ENCODE measurements around the gene NEGR1.

NEGR1 gene

GRCh38 chr1:71532343-71532742, 750.0 kb downstream of the NEGR1 start:
- DNase-seq: no peak

DNA sequence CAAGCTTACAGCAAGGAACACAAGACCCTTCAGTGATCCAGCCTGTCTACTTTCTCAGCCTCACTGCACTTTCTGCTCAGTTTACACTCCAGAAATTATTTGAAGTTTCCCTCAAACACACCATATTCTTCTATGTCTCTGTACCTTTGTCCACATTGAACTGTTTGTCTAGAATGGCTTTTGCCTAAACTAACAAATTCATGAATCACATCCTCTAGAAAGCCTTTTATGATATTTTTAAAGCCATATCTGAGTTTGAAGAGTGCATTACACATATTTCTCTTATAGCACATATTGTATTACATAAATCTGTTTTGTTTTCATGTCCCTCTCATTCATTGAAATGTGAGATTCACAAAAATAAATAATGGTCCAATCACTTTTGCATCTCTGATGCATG, 755.5 kb downstream of the NEGR1 start:
- DNase-seq: no peak

GRCh38 chr1:71522721-71523120, 759.6 kb downstream of the NEGR1 start:
- no peak for DNase-seq

DNA sequence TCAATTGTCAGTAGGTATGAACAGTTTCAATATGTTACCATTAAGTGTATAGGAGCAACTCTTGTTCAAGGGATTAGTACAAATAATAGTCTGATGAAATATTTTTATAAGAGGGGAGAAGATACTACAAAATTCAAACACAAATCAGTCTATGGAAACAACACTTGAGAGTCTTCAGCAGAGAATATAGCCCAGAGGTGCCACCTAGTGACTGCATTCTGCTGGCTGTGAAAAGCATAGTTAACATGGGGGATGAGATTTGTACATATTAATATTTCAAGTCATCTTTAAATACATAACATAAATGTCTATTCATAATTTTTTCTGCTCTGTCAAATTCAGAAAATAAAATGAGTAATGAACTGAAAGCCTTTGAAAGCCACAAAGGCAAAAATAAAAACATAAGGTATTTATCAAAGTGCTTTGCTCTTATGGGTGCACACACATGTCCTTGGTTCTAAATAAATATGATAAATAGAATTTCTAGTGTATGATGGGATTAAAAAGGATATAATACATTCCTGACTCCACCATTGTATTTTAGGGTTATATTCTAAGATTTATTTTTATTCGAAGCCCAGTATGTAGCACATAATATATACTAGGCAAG, 760.6 kb downstream of the NEGR1 start:
- DNase-seq: no peak

DNA sequence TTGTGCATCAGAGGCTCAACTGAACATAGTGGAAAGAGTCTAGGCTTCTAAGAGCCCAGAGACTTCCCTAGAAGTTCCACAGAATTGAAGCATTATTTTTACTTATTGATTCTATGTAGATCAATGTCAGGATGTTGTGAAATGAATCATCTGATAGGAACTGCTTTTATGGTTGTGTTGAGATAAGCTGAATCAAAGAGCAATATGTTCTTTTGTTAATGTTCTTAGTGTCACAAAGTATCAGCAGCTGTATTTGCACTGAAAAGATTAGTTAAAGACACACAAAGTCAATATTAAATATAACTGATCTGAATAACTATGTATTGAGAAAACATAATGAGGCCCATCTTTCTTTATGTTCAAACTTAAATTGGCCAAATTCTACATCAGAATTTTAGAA, 770.8 kb downstream of the NEGR1 start:
- DNase-seq: no peak

GRCh38 chr1:71510725-71511124, 771.6 kb downstream of the NEGR1 start:
- DNase-seq: no peak

DNA sequence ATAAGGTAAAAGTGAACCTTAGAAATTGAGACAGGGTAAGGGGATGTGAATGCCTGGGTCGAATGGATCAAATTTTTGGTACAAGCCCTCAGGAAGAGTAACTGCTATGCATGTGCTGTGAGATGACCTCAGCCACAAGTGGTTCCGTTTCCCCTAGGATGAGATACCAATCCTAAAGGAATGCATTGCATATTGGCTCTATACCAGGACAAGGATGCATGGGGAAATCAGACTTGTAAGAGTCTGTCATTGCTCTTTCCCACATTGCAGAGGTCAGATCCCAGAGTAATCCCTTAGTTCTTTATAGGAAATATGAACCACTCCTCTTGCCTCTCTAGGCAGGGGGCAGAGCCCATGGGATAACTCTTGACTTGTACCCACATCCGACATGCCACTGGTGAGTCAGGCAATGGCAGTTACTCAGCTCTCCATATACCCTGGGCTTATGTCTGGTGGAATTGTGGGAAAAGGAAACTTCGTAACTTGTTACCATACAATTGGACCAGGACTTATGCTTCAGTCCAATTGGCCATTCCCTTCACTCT, 773.2 kb downstream of the NEGR1 start:
- no peak for DNase-seq

GRCh38 chr1:71502006-71502405, 780.3 kb downstream of the NEGR1 start:
- DNase-seq: no peak

DNA sequence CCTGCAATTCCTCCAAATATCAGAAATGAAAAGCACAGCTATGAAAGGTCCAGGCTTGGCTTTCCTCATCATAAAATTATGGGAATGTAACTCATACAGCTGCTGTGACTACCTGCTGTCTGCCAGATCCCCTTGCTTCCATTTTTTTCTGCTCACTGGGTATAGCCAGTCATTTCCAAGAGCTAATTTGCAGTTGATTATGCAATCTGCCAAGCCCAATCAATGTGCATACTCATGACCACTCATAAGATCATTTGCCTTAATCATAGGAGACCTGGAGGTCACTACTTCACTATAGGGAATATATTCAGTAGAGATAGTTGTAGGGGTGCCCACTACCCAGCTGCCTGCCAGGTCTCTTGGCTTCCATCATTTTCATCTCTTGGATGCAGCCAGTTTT, 783.8 kb downstream of the NEGR1 start:
- DNase-seq: no peak

- DNase-seq: no peak
Observed at GRCh38 chr1:71494163-71494562, 788.2 kb downstream of the NEGR1 start.

GRCh38 chr1:71492298-71493041, 789.9 kb downstream of the NEGR1 start:
- DNase-seq: no peak

DNA sequence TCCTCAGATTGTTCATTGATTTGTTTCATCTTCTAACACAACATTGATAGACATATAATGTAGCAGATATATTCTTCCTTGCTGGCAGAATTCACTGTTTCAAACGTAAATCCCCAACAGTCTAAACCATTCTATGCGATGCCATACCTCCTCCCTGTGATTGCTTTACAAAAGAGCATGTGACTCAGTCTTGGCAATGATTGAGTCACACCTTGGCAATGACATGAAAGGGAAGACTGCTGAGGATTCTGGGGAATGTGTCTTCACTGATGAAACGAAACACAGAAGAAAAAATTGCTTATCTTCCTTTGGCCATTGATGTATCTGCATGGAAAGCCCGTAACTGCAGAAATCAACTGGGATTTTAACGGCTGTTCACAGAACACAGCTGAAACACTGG, 791.9 kb downstream of the NEGR1 start:
- no peak for DNase-seq

DNA sequence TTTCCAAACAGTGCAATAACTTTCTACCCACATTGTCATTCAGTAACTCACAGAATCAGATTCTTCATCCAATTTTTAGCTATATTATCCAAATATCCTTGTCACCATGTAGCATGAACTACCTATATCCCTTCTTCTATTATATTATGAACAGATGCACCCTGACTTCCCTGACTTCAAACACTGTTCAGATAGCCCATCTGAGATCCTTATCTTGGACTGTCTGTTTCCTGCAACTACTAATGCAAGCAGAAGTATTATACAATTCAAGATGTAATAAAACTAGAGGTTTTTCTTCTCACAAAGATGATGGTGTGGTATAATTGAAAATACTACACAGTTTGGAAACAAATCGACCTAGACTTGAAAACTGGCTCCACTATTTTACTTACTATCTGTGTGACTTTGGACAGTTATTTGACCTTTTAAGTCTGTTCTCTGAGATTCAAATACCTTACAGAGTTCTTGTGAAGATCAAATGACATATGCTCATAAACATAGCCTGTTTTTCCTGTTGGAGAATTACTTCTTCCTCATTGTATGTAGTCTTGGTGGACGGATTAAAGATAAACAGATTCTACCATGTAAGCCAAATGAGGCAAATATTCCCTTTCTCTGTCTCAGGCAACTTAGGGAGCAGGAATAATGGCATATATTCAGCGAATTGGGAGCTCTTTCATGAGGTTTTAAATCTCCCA, 793.6 kb downstream of the NEGR1 start:
- DNase-seq: no peak

GRCh38 chr1:71473331-71473730, 809.0 kb downstream of the NEGR1 start:
- no peak for DNase-seq

- DNase-seq: no peak
Observed at GRCh38 chr1:71465093-71465492, 817.2 kb downstream of the NEGR1 start.

- DNase-seq: no peak
Observed at GRCh38 chr1:71464016-71464415, 818.3 kb downstream of the NEGR1 start.

DNA sequence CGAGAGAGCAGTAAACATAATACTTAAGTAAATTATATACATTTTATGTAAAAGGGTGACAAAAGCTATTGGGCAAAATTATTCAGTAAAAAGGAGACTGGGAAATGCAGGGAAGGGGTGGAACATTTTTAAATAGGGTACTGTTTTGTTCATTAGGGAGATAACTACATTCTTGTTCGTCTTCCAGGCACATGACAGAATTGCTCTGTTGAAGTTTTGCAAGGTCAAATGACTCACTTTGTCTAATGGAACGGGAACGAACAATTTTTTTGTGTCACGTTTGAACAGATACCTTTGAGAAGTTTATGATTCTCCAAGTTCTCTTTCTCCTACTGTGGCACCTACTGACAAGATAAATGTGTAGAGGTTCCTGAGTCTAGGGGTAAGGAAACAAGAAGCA, 819.2 kb downstream of the NEGR1 start:
- no peak for DNase-seq

DNA sequence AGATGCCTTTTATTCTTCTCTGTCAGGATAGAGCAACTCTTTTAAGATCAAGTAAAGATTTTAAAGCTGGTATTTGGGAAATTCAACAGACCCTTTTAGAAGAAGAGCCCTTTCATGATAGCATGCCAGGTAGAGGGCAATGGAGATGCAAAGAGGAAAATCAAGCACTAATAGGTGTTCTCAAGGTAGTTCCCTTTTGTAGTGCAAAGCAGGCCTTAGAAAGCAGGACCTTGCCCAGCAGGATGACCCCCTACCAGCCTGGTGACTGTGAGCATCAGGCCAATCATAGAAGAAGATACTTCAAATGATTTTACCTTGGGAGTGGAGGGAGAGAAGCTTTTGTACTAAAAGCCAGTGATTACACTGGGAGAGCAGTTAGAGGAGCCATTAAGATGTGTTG, 820.1 kb downstream of the NEGR1 start:
- no peak for DNase-seq

- no peak for DNase-seq
Observed at GRCh38 chr1:71461416-71461815, 820.9 kb downstream of the NEGR1 start.

- no peak for DNase-seq
Observed at GRCh38 chr1:71448444-71448843, 833.9 kb downstream of the NEGR1 start.

DNA sequence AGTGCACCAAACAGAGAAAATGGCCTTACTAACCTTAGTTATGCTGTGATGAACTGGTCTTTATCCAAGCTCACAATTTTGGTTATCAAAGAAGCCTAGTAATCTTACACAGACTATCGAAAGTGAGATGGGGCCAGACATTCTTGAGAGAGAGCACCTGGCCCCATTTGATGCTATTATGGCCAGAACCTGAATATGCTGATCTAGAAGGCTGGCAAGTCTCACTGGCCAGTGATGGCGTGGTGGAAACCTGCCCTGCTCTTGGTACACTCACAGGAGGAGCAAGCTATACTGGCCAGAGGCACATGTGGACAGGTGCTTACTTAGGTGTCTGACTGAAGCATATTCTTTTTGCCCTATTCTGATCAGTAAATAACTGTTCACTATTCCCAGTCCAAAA, 843.7 kb downstream of the NEGR1 start:
- DNase-seq: no peak

DNA sequence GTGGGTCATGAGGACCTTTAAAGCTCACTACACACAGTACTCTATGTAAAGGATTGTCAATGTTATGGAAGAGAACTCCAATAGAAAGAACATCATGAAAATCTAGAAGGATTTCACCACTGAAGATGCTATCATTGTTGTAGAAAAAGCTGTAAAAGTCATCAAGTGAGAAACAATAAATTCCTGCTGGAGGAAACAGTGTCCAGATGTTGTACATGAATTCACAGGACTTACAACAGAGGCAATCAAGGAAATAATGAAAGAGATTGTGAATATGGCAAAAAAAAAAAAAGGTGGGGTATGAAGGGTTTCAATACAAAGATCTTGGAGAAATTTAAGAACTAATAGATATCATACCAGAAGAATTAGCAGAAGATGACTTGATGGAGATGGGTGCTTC, 846.4 kb downstream of the NEGR1 start:
- DNase-seq: no peak

DNA sequence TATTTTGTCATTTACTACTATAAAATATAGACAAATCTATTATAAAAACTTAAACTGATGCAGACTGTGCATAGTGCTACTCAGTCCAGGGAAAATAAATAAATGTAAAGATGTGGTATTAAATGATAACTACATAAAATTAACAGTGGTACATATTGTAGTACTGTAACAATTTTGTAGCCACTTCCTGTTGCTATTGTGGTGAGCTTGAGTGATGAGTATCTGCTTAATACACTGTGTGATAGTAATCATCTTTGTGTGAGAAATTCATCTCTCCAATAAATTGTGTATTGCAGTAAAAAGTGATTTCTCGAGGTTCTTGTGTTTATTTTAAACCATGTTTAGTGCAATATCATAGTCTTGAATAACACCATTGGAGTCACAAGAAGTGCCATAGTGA, 848.1 kb downstream of the NEGR1 start:
- DNase-seq: no peak

DNA sequence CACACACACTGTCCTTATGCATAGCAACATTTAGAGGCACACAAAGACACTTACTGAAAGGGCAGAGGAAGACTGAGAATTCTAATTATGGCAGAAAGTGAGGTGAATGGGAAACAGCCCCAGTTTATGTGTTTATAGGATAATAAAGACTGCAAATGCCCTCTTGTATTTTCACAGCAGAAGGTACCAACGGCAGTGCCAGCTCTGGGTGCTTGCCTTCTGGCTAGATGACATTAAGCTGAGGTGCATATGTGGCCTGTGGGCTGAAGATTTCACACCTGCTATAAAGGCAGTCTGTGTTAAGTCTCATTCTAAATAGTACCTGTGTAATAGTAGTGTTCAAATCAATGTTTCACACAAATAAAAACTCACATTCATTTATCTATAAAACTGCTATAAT, 854.3 kb downstream of the NEGR1 start:
- no peak for DNase-seq
